Measurements from ENCODE around the gene DHX38. TPM values are rescaled to one million over a fixed set of nuclear protein-coding genes. Genes with fewer than 3 reads are reported as not detected.

DHX38 gene
- total and polyA plus RNA-seq, 2 donors (not counting 3 experiments of a cell fraction or from before 2014, with no cell fraction given): 47.3 to 78.6 TPM

DNA sequence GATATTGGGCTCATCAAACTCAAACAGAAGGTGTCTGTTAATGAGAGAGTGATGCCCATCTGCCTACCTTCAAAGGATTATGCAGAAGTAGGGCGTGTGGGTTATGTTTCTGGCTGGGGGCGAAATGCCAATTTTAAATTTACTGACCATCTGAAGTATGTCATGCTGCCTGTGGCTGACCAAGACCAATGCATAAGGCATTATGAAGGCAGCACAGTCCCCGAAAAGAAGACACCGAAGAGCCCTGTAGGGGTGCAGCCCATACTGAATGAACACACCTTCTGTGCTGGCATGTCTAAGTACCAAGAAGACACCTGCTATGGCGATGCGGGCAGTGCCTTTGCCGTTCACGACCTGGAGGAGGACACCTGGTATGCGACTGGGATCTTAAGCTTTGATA lies 33.2 kb upstream of the DHX38 start:
- H4K20me1 ChIP-seq (replicated peaks; ENCODE audit: control insufficient read depth, extremely low read depth, insufficient read depth, low read length): no peaks in the 10 kb centered on the region
- H3K9ac ChIP-seq (replicated peaks; ENCODE audit: extremely low read depth, insufficient read depth, low read length): no peak overlapping the region
- POLR2A ChIA-PET: no interaction called here
- DNase-seq (ENCODE audit: low read depth, low spot score) (no peak), FAIRE-seq (no peak)
- no peak overlapping the region for H3K4me2 ChIP-seq (ENCODE audit: insufficient read depth, low read length)
- intact Hi-C loops (cut with micrococcal nuclease): loop anchor here (10.0 kb wide), 1 partner anchor 1894 kb away; no protein-coding TSS in a partner anchor
- H3K9me1 ChIP-seq (replicated peaks; ENCODE audit: control insufficient read depth, extremely low read depth, insufficient read depth, low read length): no peaks in the 10 kb centered on the region
- H3K79me2 ChIP-seq (ENCODE audit: control insufficient read depth, insufficient read depth, low read length): no peaks in the 10 kb centered on the region
- dilution Hi-C loops (cut with MboI; ENCODE audit: extremely low pct_ligation_motif_present, low sequenced_read_pairs): no loop called here
- no peaks in the 10 kb centered on the region for H3K36me3 ChIP-seq (ENCODE audit: control insufficient read depth in 2 of 2, extremely low read depth in 1 of 2, insufficient read depth in 2 of 2, low read length in 2 of 2)
- H3K27me3 ChIP-seq (ENCODE audit: control insufficient read depth in 2 of 2, insufficient read depth in 2 of 2, low read length in 2 of 2): peaks cover 0 to 1% of the 10 kb centered on the region in 2 experiments
- no peak overlapping the region for H2AFZ ChIP-seq (ENCODE audit: low read depth, low read length)
- H3K27ac ChIP-seq (ENCODE audit: insufficient read depth, low read depth, low read length): no peak overlapping the region
- CTCF ChIA-PET: no interaction called here
- no peaks in the 10 kb centered on the region for H3K9me3 ChIP-seq (replicated peaks; ENCODE audit: control insufficient read depth, insufficient read depth, low read length)
- H3K4me1 ChIP-seq (ENCODE audit: control insufficient read depth, extremely low read depth, insufficient read depth, low read length): no peaks in the 10 kb centered on the region
- BruUV-seq (replicated peaks): no TSS peak
- TF ChIP-seq MYC (IDR thresholded peaks at IDR 0.05; ENCODE audit: low read depth, low read length) (no peak), EZH2 (IDR thresholded peaks at IDR 0.05; ENCODE audit: borderline replicate concordance, low read depth, low read length, severe bottlenecking) (no peak), POLR2A (IDR thresholded peaks at IDR 0.05; ENCODE audit: low read depth, low read length) (no peak), FOS (IDR thresholded peaks at IDR 0.05; ENCODE audit: borderline replicate concordance, insufficient read depth, low read length) (no peak), JUN (IDR thresholded peaks at IDR 0.05; ENCODE audit: borderline replicate concordance, insufficient read depth, insufficient read length, low read depth) (no peak), POLR2AphosphoS5 (IDR thresholded peaks at IDR 0.05; ENCODE audit: insufficient read depth, low read depth, low read length) (no peak), GATA2 (IDR thresholded peaks at IDR 0.05; ENCODE audit: insufficient read depth, insufficient read length, low read depth, low read length) (no peak)
- TF ChIP-seq, protein P1, sequence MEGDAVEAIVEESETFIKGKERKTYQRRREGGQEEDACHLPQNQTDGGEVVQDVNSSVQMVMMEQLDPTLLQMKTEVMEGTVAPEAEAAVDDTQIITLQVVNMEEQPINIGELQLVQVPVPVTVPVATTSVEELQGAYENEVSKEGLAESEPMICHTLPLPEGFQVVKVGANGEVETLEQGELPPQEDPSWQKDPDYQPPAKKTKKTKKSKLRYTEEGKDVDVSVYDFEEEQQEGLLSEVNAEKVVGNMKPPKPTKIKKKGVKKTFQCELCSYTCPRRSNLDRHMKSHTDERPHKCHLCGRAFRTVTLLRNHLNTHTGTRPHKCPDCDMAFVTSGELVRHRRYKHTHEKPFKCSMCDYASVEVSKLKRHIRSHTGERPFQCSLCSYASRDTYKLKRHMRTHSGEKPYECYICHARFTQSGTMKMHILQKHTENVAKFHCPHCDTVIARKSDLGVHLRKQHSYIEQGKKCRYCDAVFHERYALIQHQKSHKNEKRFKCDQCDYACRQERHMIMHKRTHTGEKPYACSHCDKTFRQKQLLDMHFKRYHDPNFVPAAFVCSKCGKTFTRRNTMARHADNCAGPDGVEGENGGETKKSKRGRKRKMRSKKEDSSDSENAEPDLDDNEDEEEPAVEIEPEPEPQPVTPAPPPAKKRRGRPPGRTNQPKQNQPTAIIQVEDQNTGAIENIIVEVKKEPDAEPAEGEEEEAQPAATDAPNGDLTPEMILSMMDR (IDR thresholded peaks at IDR 0.05; ENCODE audit: extremely low read depth in 1 of 2, insufficient read depth in 1 of 2, low read depth in 1 of 2, low read length in 2 of 2): no peak
- TF ChIP-seq, protein P2, sequence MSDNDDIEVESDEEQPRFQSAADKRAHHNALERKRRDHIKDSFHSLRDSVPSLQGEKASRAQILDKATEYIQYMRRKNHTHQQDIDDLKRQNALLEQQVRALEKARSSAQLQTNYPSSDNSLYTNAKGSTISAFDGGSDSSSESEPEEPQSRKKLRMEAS (IDR thresholded peaks at IDR 0.05; ENCODE audit: insufficient read depth, insufficient read length): no peak
- no peak overlapping the region for H3K4me3 ChIP-seq (replicated peaks in 1 of 3; ENCODE audit: insufficient read depth in 1 of 3, low read depth in 1 of 3, low read length in 3 of 3)
